ENCODE results near the gene RPL7A.
"Not testable (repeated sequence)": the region's sequence is repeated elsewhere in the genome, so short reads cannot be mapped to it uniquely, and the experiment has no call there.

RPL7A gene

GRCh38 chr9:133377721-133378216, 29.8 kb downstream of the RPL7A start:
- Mint-ChIP-seq H3K9me3 (no peaks in the 10 kb centered on the region), H3K27me3 (ENCODE audit: low read depth) (no peaks in the 10 kb centered on the region), H3K4me3 (no peak overlapping the region), H3K4me1 (ENCODE audit: low read depth) (peaks cover 14% of the 10 kb centered on the region), H3K36me3 (ENCODE audit: low read depth) (peaks cover 6% of the 10 kb centered on the region), H3K27ac (no peak overlapping the region)

DNA sequence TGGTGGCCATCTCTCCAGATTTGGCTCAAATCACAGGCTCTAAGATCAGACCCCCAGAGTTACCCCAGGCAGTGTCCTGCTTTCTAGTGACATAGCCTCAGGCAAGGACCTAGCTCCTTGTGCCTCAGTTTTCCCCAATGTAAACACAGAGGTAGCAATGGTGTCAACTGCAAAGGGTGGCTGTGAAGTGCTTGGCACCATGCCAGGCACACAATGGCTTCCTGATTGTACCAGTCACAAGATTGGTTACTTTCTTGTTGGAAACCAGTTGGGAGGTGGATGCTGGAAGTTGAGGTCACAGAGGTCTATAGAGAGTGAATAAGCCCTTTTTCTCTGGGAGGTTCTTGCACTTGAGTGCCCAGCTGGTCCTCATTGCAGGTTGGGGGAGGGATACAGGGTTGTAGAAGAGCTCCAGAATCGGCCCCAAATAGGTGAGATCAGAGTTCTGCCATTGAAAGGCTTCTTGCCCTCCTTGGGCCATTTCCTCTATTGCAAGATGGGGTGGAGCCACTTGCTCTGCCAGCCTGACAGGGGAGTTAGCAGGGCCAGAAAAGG, 30.5 kb downstream of the RPL7A start:
- Mint-ChIP-seq H3K36me3 (ENCODE audit: low read depth) (peaks cover 3% of the 10 kb centered on the region), H3K27ac (no peak overlapping the region), H3K4me3 (peak overlapping the region; percentile 27), H3K9me3 (no peaks in the 10 kb centered on the region), H3K27me3 (ENCODE audit: low read depth) (no peaks in the 10 kb centered on the region), H3K4me1 (ENCODE audit: low read depth) (peaks cover 8% of the 10 kb centered on the region)

DNA sequence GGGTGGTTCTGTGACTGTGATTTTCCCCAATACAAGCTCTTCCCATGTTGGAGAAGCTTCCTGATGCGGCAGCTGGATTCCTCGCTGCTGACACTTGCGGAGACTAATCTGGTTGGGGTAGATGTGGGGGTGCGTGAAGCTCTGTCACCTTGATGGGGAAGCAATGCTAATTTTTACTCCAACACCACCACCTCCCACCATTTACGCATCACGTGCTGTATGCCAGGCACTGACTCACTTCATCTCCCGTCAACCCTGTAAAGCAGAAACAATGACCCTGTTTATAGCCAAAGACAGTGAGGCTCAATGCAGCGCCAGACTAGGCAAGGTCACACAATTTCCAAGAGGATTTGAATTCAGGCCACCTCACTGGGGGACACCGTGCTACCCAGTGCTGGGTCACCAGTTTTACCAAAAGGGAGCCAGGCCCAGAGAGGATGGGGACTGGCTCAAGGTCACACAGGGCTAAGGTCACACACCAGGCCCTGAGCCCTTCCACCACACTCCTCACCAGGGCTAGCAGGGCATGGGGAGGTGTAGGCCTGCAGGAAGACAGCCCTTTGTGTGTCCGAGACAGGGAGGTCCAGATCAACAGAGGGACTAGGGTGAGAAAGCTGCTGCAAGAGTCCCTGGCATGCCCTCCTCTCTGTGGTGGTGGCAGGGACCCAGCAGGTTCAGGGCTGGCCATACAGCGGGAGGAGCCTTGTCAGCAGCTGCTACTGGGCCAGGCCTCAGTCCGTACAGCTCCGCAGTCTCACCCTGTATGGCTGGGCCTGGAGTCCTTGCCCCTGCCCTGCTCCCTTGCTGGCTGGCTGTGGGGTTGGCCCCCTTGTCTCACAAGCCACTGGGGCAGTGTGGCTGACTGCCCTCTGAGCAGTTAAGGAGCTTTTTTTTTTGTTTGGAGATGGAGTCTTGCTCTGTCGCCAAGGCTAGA, 31.4 kb downstream of the RPL7A start:
- Mint-ChIP-seq H3K4me3 (no peak overlapping the region), H3K27ac (no peak overlapping the region)

DNA sequence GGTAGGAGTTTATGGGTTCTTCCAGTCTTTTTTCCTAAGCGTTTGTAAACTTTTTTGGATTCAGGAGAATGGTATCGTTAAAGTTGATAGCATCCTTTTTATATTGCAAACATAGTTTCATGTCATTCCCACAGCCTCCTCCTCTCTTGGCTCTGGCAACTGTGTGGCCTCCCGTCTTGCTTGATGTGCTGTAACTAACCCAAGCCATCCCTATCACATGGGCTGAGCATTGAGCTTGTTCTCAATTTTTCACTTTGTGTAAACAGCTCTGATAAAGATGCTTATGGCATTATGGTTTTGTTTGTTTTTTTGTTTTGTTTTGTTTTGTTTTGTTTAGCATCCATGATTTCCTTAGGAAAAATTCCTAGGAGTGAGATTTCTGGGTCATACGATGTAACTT, 32.7 kb downstream of the RPL7A start:
- Mint-ChIP-seq H3K9me3 (no peaks in the 10 kb centered on the region), H3K27me3 (ENCODE audit: low read depth) (no peaks in the 10 kb centered on the region), H3K36me3 (ENCODE audit: low read depth) (no peaks in the 10 kb centered on the region), H3K27ac (no peak overlapping the region), H3K4me3 (no peak overlapping the region), H3K4me1 (ENCODE audit: low read depth) (no peaks in the 10 kb centered on the region)

More for the DNA sequence above, 31.4 kb downstream of the RPL7A start:
- Mint-ChIP-seq H3K27me3 (ENCODE audit: low read depth) (no peaks in the 10 kb centered on the region), H3K9me3 (no peaks in the 10 kb centered on the region), H3K36me3 (ENCODE audit: low read depth) (peaks cover 3% of the 10 kb centered on the region), H3K4me1 (ENCODE audit: low read depth) (peaks cover 4% of the 10 kb centered on the region)

- Mint-ChIP-seq H3K27ac (no peak overlapping the region), H3K4me3 (no peak overlapping the region), H3K27me3 (ENCODE audit: low read depth) (no peaks in the 10 kb centered on the region), H3K9me3 (no peaks in the 10 kb centered on the region), H3K36me3 (ENCODE audit: low read depth) (no peaks in the 10 kb centered on the region), H3K4me1 (ENCODE audit: low read depth) (no peaks in the 10 kb centered on the region)
Measured at GRCh38 chr9:133382507-133383141, 34.6 kb downstream of the RPL7A start.

- Mint-ChIP-seq H3K4me3 (no peak overlapping the region), H3K4me1 (ENCODE audit: low read depth) (no peaks in the 10 kb centered on the region), H3K36me3 (ENCODE audit: low read depth) (no peaks in the 10 kb centered on the region), H3K27ac (no peak overlapping the region), H3K27me3 (ENCODE audit: low read depth) (no peaks in the 10 kb centered on the region), H3K9me3 (no peaks in the 10 kb centered on the region)
Measured at GRCh38 chr9:133383438-133383837, 35.4 kb downstream of the RPL7A start.

DNA sequence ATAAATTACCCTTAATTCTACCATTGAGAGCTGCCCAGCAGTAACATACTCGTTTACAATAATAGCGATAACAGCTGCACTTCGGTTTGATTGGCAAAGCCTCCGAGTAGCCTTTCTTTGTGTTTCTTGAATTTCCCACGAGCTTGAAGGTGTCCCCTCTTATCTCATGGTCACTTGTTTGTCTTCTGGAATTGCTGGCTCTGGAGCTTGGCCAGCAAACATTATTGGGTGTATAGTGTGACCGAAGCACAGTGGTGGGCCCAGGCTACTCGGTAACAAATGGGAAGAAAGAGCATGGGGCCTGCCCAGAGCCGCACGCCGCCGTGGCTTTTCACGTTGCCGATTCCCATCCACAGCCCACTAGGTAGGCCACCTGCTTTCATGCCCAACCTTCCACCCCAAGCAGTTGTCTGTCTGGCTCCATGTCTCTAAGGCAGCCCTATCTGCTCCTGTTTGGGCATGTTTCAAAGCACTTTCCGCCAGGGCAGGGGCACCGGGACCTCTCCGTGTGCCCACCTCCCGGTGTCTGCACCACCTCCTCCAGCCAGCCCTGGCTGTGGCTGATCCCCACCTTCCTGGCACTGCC, 36.8 kb downstream of the RPL7A start:
- H3K36me3 Mint-ChIP-seq (ENCODE audit: low read depth) = no peaks in the 10 kb centered on the region
- H3K27ac Mint-ChIP-seq = no peak overlapping the region
- no peaks in the 10 kb centered on the region for H3K27me3 Mint-ChIP-seq (ENCODE audit: low read depth)
- no peak overlapping the region for H3K4me3 Mint-ChIP-seq
- no peaks in the 10 kb centered on the region for H3K4me1 Mint-ChIP-seq (ENCODE audit: low read depth)
- no peaks in the 10 kb centered on the region for H3K9me3 Mint-ChIP-seq

DNA sequence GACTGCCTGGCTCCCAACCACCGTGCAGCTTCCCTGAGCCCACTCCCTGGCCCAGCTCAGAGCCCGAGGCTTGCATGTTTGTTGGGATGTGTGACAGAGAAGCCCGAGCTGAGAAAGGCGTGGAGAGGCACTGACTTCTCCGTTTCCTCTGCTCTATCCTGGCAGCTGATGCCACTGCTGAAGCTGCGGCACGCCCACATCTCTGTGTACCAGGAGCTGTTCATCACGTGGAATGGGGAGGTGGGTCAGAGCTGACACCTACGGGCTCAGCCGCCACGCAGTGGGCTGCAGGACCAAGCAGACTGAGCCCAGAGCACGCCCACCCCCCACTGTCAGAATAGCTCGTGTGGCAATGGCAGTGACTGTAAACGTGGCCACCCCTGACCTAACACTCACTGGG, 37.4 kb downstream of the RPL7A start:
- H3K9me3 Mint-ChIP-seq = no peaks in the 10 kb centered on the region
- H3K4me3 Mint-ChIP-seq = no peak overlapping the region
- H3K27me3 Mint-ChIP-seq (ENCODE audit: low read depth) = no peaks in the 10 kb centered on the region
- H3K36me3 Mint-ChIP-seq (ENCODE audit: low read depth) = no peaks in the 10 kb centered on the region
- no peaks in the 10 kb centered on the region for H3K4me1 Mint-ChIP-seq (ENCODE audit: low read depth)
- H3K27ac Mint-ChIP-seq = no peak overlapping the region

- H3K36me3 Mint-ChIP-seq (ENCODE audit: low read depth) = no peaks in the 10 kb centered on the region
- H3K4me3 Mint-ChIP-seq = no peak overlapping the region
- H3K27me3 Mint-ChIP-seq (ENCODE audit: low read depth) = no peaks in the 10 kb centered on the region
- no peak overlapping the region for H3K27ac Mint-ChIP-seq
- no peaks in the 10 kb centered on the region for H3K9me3 Mint-ChIP-seq
- H3K4me1 Mint-ChIP-seq (ENCODE audit: low read depth) = no peaks in the 10 kb centered on the region
Measured at GRCh38 chr9:133386338-133386737, 38.3 kb downstream of the RPL7A start.

- H3K27ac Mint-ChIP-seq = no peak overlapping the region
- H3K9me3 Mint-ChIP-seq = no peaks in the 10 kb centered on the region
- H3K4me1 Mint-ChIP-seq (ENCODE audit: low read depth) = no peaks in the 10 kb centered on the region
- H3K36me3 Mint-ChIP-seq (ENCODE audit: low read depth) = no peaks in the 10 kb centered on the region
- no peaks in the 10 kb centered on the region for H3K27me3 Mint-ChIP-seq (ENCODE audit: low read depth)
- no peak overlapping the region for H3K4me3 Mint-ChIP-seq
Measured at GRCh38 chr9:133387680-133388079, 39.7 kb downstream of the RPL7A start.

DNA sequence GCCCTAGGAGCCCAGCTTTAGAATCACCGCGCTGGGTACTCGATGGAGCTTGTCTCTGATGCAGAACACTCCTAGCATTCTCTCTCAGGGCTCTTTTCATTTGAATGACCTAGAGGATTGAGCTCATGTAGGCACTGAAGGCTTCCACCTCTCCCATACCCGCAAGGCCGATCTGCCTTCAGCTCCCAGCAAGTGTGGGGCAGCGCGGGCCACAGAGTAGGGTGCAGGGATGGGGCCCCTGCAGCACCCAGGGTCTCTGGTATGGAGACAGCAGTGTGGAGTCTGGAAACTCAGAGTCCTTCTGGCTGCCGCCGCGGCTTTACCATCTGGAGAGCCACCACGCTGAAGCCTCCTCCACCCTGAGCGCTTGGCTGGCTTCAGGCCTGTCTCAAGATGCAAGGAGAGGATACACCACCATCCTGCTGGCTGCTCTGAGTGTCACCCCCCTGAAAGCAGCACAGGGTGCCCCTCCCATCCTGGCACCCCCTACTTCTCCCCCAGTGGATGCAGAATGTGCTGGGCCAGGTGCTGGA, 41.1 kb downstream of the RPL7A start:
- no peak overlapping the region for H3K27ac Mint-ChIP-seq
- no peak overlapping the region for H3K4me3 Mint-ChIP-seq
- H3K4me1 Mint-ChIP-seq (ENCODE audit: low read depth) = no peaks in the 10 kb centered on the region
- no peaks in the 10 kb centered on the region for H3K27me3 Mint-ChIP-seq (ENCODE audit: low read depth)
- H3K9me3 Mint-ChIP-seq = no peaks in the 10 kb centered on the region
- H3K36me3 Mint-ChIP-seq (ENCODE audit: low read depth) = no peaks in the 10 kb centered on the region

GRCh38 chr9:133389562-133389961, 41.5 kb downstream of the RPL7A start:
- no peaks in the 10 kb centered on the region for H3K27me3 Mint-ChIP-seq (ENCODE audit: low read depth)
- H3K4me3 Mint-ChIP-seq = no peak overlapping the region
- H3K9me3 Mint-ChIP-seq = no peaks in the 10 kb centered on the region
- H3K27ac Mint-ChIP-seq = no peak overlapping the region
- H3K4me1 Mint-ChIP-seq (ENCODE audit: low read depth) = no peaks in the 10 kb centered on the region
- H3K36me3 Mint-ChIP-seq (ENCODE audit: low read depth) = no peaks in the 10 kb centered on the region

DNA sequence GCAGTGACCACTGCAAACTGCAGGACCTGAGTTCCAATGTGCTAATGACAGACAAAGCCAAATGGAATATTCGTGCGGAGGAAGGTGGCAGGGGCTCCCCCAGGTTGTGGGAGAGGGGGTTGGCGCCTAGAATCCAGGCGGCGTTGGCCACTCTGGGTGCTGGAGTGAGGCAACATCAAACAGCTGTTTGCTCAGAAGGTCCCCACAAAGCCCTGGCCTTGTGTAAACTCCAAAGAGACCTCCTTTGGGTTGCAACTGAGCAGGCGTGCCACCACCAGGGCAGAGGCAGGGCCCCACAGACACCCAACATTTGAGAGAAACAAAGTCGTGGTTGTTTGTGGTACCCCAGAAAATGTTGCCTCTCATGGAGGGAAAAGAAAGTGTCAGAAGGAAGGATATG, 42.7 kb downstream of the RPL7A start:
- Mint-ChIP-seq H3K36me3 (ENCODE audit: low read depth) (no peaks in the 10 kb centered on the region), H3K27me3 (ENCODE audit: low read depth) (no peaks in the 10 kb centered on the region), H3K27ac (no peak overlapping the region), H3K9me3 (no peaks in the 10 kb centered on the region), H3K4me3 (no peak overlapping the region), H3K4me1 (ENCODE audit: low read depth) (no peaks in the 10 kb centered on the region)

- H3K4me3 Mint-ChIP-seq; H3K4me1 Mint-ChIP-seq (ENCODE audit: low read depth); H3K9me3 Mint-ChIP-seq; H3K27me3 Mint-ChIP-seq (ENCODE audit: low read depth); H3K27ac Mint-ChIP-seq; H3K36me3 Mint-ChIP-seq (ENCODE audit: low read depth): not testable (repeated sequence)
Measured at GRCh38 chr9:133391449-133391848, 43.4 kb downstream of the RPL7A start.
